PC-3 (cell line): ENCODE measurements around the gene TEAD3. TPM values are rescaled to one million over a fixed set of nuclear protein-coding genes. Genes with fewer than 3 reads are reported as not detected.
A peak's percentile ranks its signal among the peaks of the same experiment; 100 is the strongest.

Experiments used
- ATAC-seq: fragments of 200-7000 bp; cut with Tn5 transposase; 2 replicates; pipeline ENCODE4 v1.9.1; 2020; ENCODE audit warnings: mild to moderate bottlenecking, moderate library complexity
- BruUV-seq: library from RNA; stranded (reverse); fragments of 400-500 nt; replicated peaks from 2 replicates; lab custom pipeline; 2021; lab: Mats Ljungman, UMichigan
- CTCF ChIA-PET: fragments of 300-600 bp; sonication (Branson Sonifier 250); formaldehyde crosslinking; loops from one replicate; lab custom pipeline; 2022; ENCODE audit warnings: antibody characterized with exemption; lab: Charles Lee
- POLR2A ChIA-PET: fragments of 300-600 bp; sonication (Branson Sonifier 250); formaldehyde crosslinking; loops from one replicate; lab custom pipeline; 2022; ENCODE audit warnings: antibody characterized with exemption; ENCODE audit not compliant: unreplicated experiment; lab: Charles Lee
- DNase-seq: peaks from one replicate; pipeline ENCODE4 v3.0.0-alpha.2; 2015
- H2AFZ ChIP-seq: fragments of 300-600 bp; sonication (generic); 2 replicates; pipeline ENCODE4 v1.6.0; 2016; ENCODE audit warnings: antibody characterized with exemption, low read length
- H3F3A ChIP-seq: fragments of 300-600 bp; sonication (generic); one replicate; pipeline ENCODE4 v1.6.0; 2017; ENCODE audit warnings: antibody characterized with exemption, low read length, control low read depth, mild to moderate bottlenecking; ENCODE audit not compliant: unreplicated experiment
- H3K27ac ChIP-seq: fragments of 300-600 bp; sonication (generic); 2 replicates; pipeline ENCODE4 v1.5.1; 2016; ENCODE audit warnings: mild to moderate bottlenecking, low read length
- H3K27me3 ChIP-seq: fragments of 300-600 bp; sonication (generic); 2 replicates; pipeline ENCODE4 v1.6.1; 2016; ENCODE audit warnings: low read length, mixed read lengths
- H3K36me3 ChIP-seq: fragments of 300-600 bp; sonication (generic); 2 replicates; pipeline ENCODE4 v1.6.1; 2016; ENCODE audit warnings: low read depth, mixed run types, low read length, mixed read lengths
- H3K4me1 ChIP-seq: fragments of 300-600 bp; sonication (generic); 2 replicates; pipeline ENCODE4 v1.5.1; 2016; ENCODE audit warnings: low read length; ENCODE audit not compliant: insufficient read depth
- H3K4me2 ChIP-seq: fragments of 300-600 bp; sonication (generic); 2 replicates; pipeline ENCODE4 v1.6.0; 2016; ENCODE audit warnings: low read length
- H3K4me3 ChIP-seq: fragments of 300-600 bp; sonication (generic); 2 replicates; pipeline ENCODE4 v1.5.1; 2016; ENCODE audit warnings: mild to moderate bottlenecking, low read length, mixed read lengths
- H3K79me2 ChIP-seq: fragments of 300-600 bp; sonication (generic); 2 replicates; pipeline ENCODE4 v1.6.1; 2017; ENCODE audit warnings: low read length, mixed read lengths
- H3K9ac ChIP-seq: fragments of 300-600 bp; sonication (generic); 2 replicates; pipeline ENCODE4 v1.6.0; 2016; ENCODE audit warnings: mild to moderate bottlenecking, low read length
- H3K9me2 ChIP-seq: fragments of 300-600 bp; sonication (generic); replicated peaks from 2 replicates; pipeline ENCODE4 v1.6.1; 2016; ENCODE audit warnings: mixed run types, low read length, mixed read lengths
- H3K9me3 ChIP-seq: fragments of 300-600 bp; sonication (generic); 2 replicates; pipeline ENCODE4 v1.6.1; 2016; ENCODE audit warnings: low read length, mixed read lengths
- H4K20me1 ChIP-seq: fragments of 300-600 bp; sonication (generic); 2 replicates; pipeline ENCODE4 v1.6.1; 2016; ENCODE audit warnings: low read length, mixed read lengths
- CTCF ChIP-seq: fragments of 300-600 bp; sonication (generic); conservative IDR thresholded peaks from 2 replicates; pipeline ENCODE4 v1.5.1; 2017; ENCODE audit warnings: antibody characterized with exemption, low read depth, mild to moderate bottlenecking, low read length
- EZH2 ChIP-seq: fragments of 300-600 bp; sonication (generic); IDR thresholded peaks from one replicate; pipeline ENCODE4 v1.6.1; 2017; ENCODE audit warnings: antibody characterized with exemption, mild to moderate bottlenecking, low read length; ENCODE audit not compliant: unreplicated experiment
- EZH2phosphoT487 ChIP-seq: fragments of 300-600 bp; sonication (generic); IDR thresholded peaks from 2 replicates; pipeline ENCODE4 v1.6.1; 2018; ENCODE audit warnings: mild to moderate bottlenecking, antibody characterized with exemption, low read length, borderline replicate concordance
- intact Hi-C: fragments of 100-400 bp; cut with micrococcal nuclease; formaldehyde crosslinking; loops from 2 replicates; pipeline ENCODE4 v1.9.0; 2023
- total RNA-seq: library from RNA; depleted of rRNA; stranded (reverse); fragments of >200 nt; gene quantifications from 2 replicates; pipeline ENCODE4 v1.2.3, GENCODE V29; 2014

Gene TEAD3
- total RNA-seq, 1 experiment from 2014 or later, result 9.2 TPM

- Histone ChIP-seq H3K9ac (no peak overlapping the region), H2AFZ (no peak overlapping the region), H3K9me2 (no peaks in the 10 kb centered on the region), H3K79me2 (no peaks in the 10 kb centered on the region), H3K9me3 (peaks cover 10% of the 10 kb centered on the region), H3K27me3 (no peaks in the 10 kb centered on the region), H3K4me3 (no peak overlapping the region), H3K27ac (no peak overlapping the region), H3K4me1 (peaks cover 19% of the 10 kb centered on the region), H3F3A (peaks cover 11% of the 10 kb centered on the region), H3K36me3 (peaks cover 17% of the 10 kb centered on the region), H4K20me1 (no peaks in the 10 kb centered on the region), H3K4me2 (no peak overlapping the region)
- BruUV-seq, result no TSS peak
- DNase-seq (no peak), ATAC-seq (no peak)
- ChIA-PET CTCF (no interaction called here), POLR2A (no interaction called here)
- intact Hi-C loops, result no loop called here
- TF ChIP-seq EZH2 (no peak), CTCF (no peak), EZH2phosphoT487 (no peak)
Observed at GRCh38 chr6:35432291-35432690, 64.6 kb downstream of the TEAD3 start.

GRCh38 chr6:35429463-35429862, 67.4 kb downstream of the TEAD3 start:
- Histone ChIP-seq H3K9ac (peak overlapping the region; percentile 89), H2AFZ (no peak overlapping the region), H3K4me3 (no peak overlapping the region), H3K27me3 (no peaks in the 10 kb centered on the region), H3F3A (peaks cover 11% of the 10 kb centered on the region), H3K9me2 (no peaks in the 10 kb centered on the region), H3K36me3 (peaks cover 27% of the 10 kb centered on the region), H3K79me2 (0 out of 2 replicates have a peak, but pooled peaks cover 8% of the 10 kb centered on the region), H4K20me1 (no peaks in the 10 kb centered on the region), H3K4me2 (no peak overlapping the region), H3K27ac (peak overlapping the region; percentile 98), H3K9me3 (peaks cover 10% of the 10 kb centered on the region), H3K4me1 (peaks cover 47% of the 10 kb centered on the region)
- no peak for ATAC-seq
- CTCF ChIA-PET, result no interaction called here
- intact Hi-C loops, result no loop called here
- TF ChIP-seq EZH2phosphoT487 (no peak), CTCF (no peak)
- no peak for DNase-seq
- BruUV-seq, result no TSS peak
- POLR2A ChIA-PET, result no interaction called here

- H3K27me3 ChIP-seq, result no peaks in the 10 kb centered on the region
- H3K4me2 ChIP-seq, result peak overlapping the region; percentile 82
- CTCF ChIA-PET, result interaction anchor here (0.6 to 1.5 kb wide), 5 partner anchors 13 to 96 kb away, joined by 3 to 9 read pairs (median 4); partner anchors contain the start of gene RPL10A
- H3K9me3 ChIP-seq, result peaks cover 10% of the 10 kb centered on the region
- H3K9ac ChIP-seq, result peak overlapping the region; percentile 89
- peaks cover 30% of the 10 kb centered on the region for H3K36me3 ChIP-seq
- TF ChIP-seq CTCF (no peak), EZH2 (no peak)
- DNase-seq (peak; percentile 75), ATAC-seq (peak; percentile 57)
- peak overlapping the region; percentile 98 for H3K27ac ChIP-seq
- peaks cover 11% of the 10 kb centered on the region for H3F3A ChIP-seq
- H3K9me2 ChIP-seq, result no peaks in the 10 kb centered on the region
- peak overlapping the region; percentile 36; the same call in 1 of the 2 replicates for H2AFZ ChIP-seq
- POLR2A ChIA-PET, result interaction anchor here (0.6 to 1.6 kb wide), 4 partner anchors 28 to 82 kb away, joined by 4 to 14 read pairs (median 8); partner anchors contain the start of gene TEAD3
- no peaks in the 10 kb centered on the region for H4K20me1 ChIP-seq
- H3K4me1 ChIP-seq, result peaks cover 48% of the 10 kb centered on the region
- intact Hi-C loops, result loop anchor here (1.0 kb wide), 2 partner anchors 13 to 37 kb away; no protein-coding TSS in a partner anchor
- 0 out of 2 replicates have a peak, but pooled peaks cover 8% of the 10 kb centered on the region for H3K79me2 ChIP-seq
- TSS peak; percentile 62 for BruUV-seq
- H3K4me3 ChIP-seq, result peak overlapping the region; percentile 46
Observed at GRCh38 chr6:35428421-35429149, 68.3 kb downstream of the TEAD3 start.
